Right cardiac atrium (tissue), 5 donors: ENCODE measurements around the gene SCN8A. TPM values are rescaled to one million over a fixed set of nuclear protein-coding genes. Genes with fewer than 3 reads are reported as not detected.
"Not testable (repeated sequence)": the region's sequence is repeated elsewhere in the genome, so short reads cannot be mapped to it uniquely, and the experiment has no call there.

Experiments used
- ATAC-seq, 2 donors: fragments of 200-7000 bp; cut with Tn5 transposase; one replicate each; pipeline versions ENCODE4 v1.8.0 to v1.9.1; 2020; ENCODE audit warnings: moderate library complexity in 2 of 2, mild to moderate bottlenecking in 1 of 2
- DNase-seq, 3 donors: peaks; one replicate each; pipeline ENCODE4 v3.0.0-alpha.2; 2020
- H3K27ac ChIP-seq: one replicate; pipeline ENCODE4 v1.5.1; 2013; ENCODE audit warnings: mild to moderate bottlenecking, low read length, control low read depth, moderate library complexity
- H3K27me3 ChIP-seq: one replicate; pipeline ENCODE4 v1.6.1; 2013; ENCODE audit not compliant: control insufficient read depth, insufficient read depth
- H3K4me1 ChIP-seq: one replicate; pipeline ENCODE4 v1.6.1; 2013; ENCODE audit warnings: low read length; ENCODE audit not compliant: control insufficient read depth, insufficient read depth
- H3K4me3 ChIP-seq: one replicate; pipeline ENCODE4 v1.5.1; 2013; ENCODE audit warnings: low read length, control low read depth
- H3K9me3 ChIP-seq: one replicate; pipeline ENCODE4 v1.6.1; 2013; ENCODE audit warnings: low read length; ENCODE audit not compliant: control insufficient read depth
- WGBS: extraction: QIAGEN DNeasy Blood & Tissue Kit; methylation state at CpG from one replicate; pipeline ENCODE4 v1.1.7; 2013; 5-methylcytosine and 5-hydroxymethylcytosine counted together
- intact Hi-C, 4 donors: fragments of 100-400 bp; cut with DNase I; formaldehyde crosslinking; loops; one replicate each; pipeline versions ENCODE4 v1.11.0 to v1.14.0; 2022 to 2023
- polyA plus RNA-seq: library from polyadenylated mRNA; stranded (reverse); fragments of 200-250 nt; gene quantifications from one replicate; pipeline ENCODE4 v1.2.3, GENCODE V29; 2013
- total RNA-seq, 4 donors: library from RNA; stranded (reverse); fragmentation: NEBNext Ultra II Directional; extraction: Animal tissue kit (Norgen Biotek cat#: 25700); gene quantifications; one replicate each; pipeline ENCODE4 v1.2.1, GENCODE V29; 2021
- donor health status: healthy with polysubstance abuse.
- donor health status: DM: no; HTN: yes; CAD: no.
- donor health status: DM: no; HTN: no; CAD: no.
- donor health status: DM: no; HTN: yes; CAD: no; lungs with severe emphysema.
- donor health status: DM: yes; HTN: yes; CAD: no.

SCN8A gene
- total and polyA plus RNA-seq, 5 donors, result 0.07 to 0.58 (median 0.17) TPM

DNA sequence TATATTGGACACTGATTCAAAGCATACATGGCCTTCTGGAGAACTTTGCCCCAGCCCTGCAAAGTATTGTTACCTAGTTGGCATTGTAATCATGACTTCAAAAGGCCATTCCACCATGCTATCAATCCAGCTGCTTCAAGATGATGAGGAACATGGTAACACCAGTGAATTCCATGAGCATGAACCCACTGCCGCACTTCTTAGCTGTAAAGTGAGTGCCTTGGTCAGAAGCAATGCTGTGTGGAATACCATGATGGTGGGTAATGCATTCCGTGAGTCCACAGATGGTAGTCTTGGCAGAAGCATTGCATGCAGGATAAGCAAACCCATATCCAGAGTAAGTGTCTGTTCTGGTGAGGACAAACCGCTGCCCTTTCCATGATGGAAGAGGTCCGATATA is 207.0 kb downstream of the SCN8A start:
- ATAC-seq, H3K27me3 ChIP-seq, intact Hi-C loops, H3K4me3 ChIP-seq, H3K27ac ChIP-seq, DNase-seq, H3K9me3 ChIP-seq, H3K4me1 ChIP-seq: not testable (repeated sequence)
- 95% methylated on average over 4 of the region's 4 CpGs for WGBS

DNA sequence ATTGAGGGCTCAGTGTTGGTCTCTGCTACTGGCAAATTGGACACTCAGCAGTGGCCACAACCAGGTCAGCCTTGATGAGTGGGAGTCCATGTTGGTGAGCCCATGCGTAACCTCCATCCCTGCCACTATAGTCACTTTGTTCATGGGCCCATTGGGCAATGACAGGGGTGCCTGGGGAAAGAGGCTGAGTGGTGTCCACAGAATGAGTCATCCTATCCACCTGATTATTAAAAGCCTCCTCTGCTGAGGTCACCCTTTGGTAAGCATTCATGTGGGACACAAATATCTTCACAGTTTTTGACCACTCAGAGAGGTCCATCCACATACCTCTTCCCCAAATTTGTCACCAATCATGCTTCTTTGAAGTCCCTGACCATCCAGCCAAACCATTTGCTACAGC is 207.5 kb downstream of the SCN8A start:
- Histone ChIP-seq H3K4me3 (no peak overlapping the region), H3K9me3 (no peaks in the 10 kb centered on the region), H3K27me3 (no peaks in the 10 kb centered on the region), H3K4me1 (no peaks in the 10 kb centered on the region), H3K27ac (no peak overlapping the region)
- 97% methylated on average over 1 of the region's 1 CpG for WGBS
- intact Hi-C loops, result no loop called here
- DNase-seq (no peak), ATAC-seq (no peak)

DNA sequence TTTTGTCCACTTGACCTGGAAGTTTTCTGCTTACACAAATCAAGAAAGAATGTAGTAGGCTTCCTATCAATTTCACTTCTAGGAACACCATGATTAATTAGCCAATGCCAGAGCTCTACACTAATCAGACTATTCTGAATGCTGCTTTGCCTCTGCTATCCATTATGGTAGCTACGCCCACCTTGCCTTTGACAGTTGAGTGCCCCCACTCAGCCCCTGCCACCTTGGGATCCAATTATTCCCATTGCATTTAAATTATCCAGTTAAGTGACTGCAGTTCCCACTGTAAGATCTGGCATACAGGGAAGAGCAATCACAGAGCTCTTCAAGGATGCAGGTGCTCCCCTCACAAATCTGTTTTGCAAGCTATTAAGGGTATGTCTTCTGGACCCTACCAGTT is 210.0 kb downstream of the SCN8A start:
- ATAC-seq (no peak), DNase-seq (no peak)
- H3K4me3 ChIP-seq, result no peak overlapping the region
- H3K27ac ChIP-seq, result no peak overlapping the region
- H3K27me3 ChIP-seq, result no peaks in the 10 kb centered on the region
- no peaks in the 10 kb centered on the region for H3K9me3 ChIP-seq
- 97% methylated on average over 1 of the region's 1 CpG for whole genome bisulfite sequencing
- intact Hi-C loops, result no loop called here
- H3K4me1 ChIP-seq, result no peaks in the 10 kb centered on the region

DNA sequence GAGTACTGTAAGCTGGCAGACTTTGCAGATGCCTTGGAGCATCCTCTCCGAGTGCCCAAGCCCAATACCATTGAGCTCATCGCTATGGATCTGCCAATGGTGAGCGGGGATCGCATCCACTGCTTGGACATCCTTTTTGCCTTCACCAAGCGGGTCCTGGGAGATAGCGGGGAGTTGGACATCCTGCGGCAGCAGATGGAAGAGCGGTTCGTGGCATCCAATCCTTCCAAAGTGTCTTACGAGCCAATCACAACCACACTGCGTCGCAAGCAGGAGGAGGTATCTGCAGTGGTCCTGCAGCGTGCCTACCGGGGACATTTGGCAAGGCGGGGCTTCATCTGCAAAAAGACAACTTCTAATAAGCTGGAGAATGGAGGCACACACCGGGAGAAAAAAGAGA is 215.9 kb downstream of the SCN8A start:
- Histone ChIP-seq H3K4me1 (no peaks in the 10 kb centered on the region), H3K9me3 (no peaks in the 10 kb centered on the region), H3K27ac (no peak overlapping the region), H3K4me3 (no peak overlapping the region), H3K27me3 (no peaks in the 10 kb centered on the region)
- WGBS, result 93% methylated on average over 16 of the region's 16 CpGs
- intact Hi-C loops, result no loop called here
- ATAC-seq, result no peak
- DNase-seq, result no peak

- DNase-seq (no peak), ATAC-seq (no peak)
- Histone ChIP-seq H3K4me3 (no peak overlapping the region), H3K4me1 (no peaks in the 10 kb centered on the region), H3K27ac (no peak overlapping the region), H3K27me3 (no peaks in the 10 kb centered on the region), H3K9me3 (no peaks in the 10 kb centered on the region)
- intact Hi-C loops, result no loop called here
- 75% methylated on average over 3 of the region's 3 CpGs for WGBS
These were observed 218.2 kb downstream of the SCN8A start for GRCh38 chr12:51809193-51809592.

DNA sequence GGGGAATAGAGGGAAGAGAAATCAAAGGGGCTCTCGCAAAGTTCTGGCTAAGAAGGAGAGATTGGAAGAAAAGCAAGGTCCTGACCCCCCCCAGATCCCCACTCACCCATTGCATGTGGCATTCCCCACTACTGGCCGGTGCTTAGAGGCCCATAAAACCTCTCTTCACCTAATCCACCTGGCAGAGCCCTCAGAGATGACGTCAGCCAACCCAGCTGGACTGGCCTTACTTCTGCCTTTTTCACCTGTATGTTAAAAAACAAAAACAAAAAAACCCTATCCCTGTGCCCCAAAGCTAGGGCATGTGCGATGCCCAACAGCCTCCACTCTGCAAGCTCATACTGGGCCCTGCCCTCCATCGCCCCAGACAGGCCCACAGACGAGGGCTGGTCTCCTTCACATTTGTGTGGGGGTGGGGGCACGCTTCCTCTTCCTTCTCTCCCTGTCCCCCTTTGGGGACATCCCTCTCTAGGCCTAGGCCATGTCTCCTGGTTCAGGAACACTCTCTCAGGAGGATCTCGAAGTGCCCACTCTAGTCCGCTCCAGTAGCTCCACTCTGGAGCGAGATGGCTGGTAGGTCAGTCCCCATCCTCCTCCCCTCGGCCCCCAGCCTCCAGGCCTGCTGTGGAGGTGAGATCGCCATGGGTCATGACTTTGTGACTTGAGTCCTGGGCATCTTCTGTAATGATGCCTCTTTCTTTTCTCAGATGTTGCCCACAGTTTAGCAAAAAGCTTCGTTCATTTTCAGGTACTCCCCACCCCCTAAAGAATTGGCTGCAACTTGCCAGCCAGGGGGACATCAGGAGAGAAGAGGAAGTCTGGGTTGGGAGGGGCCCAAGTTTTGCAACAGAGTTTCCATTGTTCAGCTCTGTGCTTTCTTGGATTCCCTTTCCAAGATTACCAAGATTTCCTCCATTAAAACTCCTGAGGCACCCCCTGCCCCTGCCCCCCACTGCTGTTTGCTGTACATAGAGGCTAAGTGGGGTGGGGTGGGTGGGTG is 220.5 kb downstream of the SCN8A start:
- DNase-seq, result no peak
- WGBS, result 74% methylated on average over 13 of the region's 13 CpGs
- Histone ChIP-seq H3K27ac (no peak overlapping the region), H3K4me1 (no peaks in the 10 kb centered on the region), H3K27me3 (no peaks in the 10 kb centered on the region), H3K4me3 (no peak overlapping the region), H3K9me3 (no peaks in the 10 kb centered on the region)
- intact Hi-C loops, result loop anchor here in 1 of 4 donors (10.0 kb wide), 1 partner anchor 63 kb away; no protein-coding TSS in a partner anchor
- ATAC-seq, result no peak

GRCh38 chr12:51812871-51813270 is 221.8 kb downstream of the SCN8A start:
- no peak overlapping the region for H3K27ac ChIP-seq
- DNase-seq (no peak), ATAC-seq (no peak)
- H3K9me3 ChIP-seq, result no peaks in the 10 kb centered on the region
- no peaks in the 10 kb centered on the region for H3K27me3 ChIP-seq
- intact Hi-C loops, result loop anchor here in 1 of 4 donors (10.0 kb wide), 1 partner anchor 62 kb away; no protein-coding TSS in a partner anchor
- H3K4me1 ChIP-seq, result no peaks in the 10 kb centered on the region
- H3K4me3 ChIP-seq, result no peak overlapping the region
- WGBS, result 88% methylated on average over 13 of the region's 13 CpGs

DNA sequence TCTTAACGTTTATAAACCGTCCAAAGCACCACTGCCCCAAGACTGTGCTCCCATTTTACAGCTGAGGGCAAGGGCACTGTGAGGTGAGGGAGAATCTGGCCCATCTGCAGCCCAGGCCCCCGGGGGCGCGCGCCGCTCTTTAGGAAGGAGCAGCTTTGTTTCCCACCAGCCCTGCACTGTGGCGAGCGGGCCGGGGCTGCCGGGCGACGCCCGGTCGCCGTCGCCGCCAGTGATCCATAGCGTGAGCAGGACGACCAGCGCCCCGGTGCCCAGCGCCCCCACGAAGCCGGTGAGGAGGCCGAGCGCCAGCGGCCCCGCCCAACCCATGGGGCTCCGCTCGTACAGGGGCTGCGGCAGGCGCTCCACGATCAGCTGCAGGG is 222.9 kb downstream of the SCN8A start:
- Histone ChIP-seq H3K4me3 (peak overlapping the region; percentile 62), H3K27me3 (no peaks in the 10 kb centered on the region), H3K27ac (no peak overlapping the region), H3K9me3 (no peaks in the 10 kb centered on the region), H3K4me1 (no peaks in the 10 kb centered on the region)
- 8% methylated on average over 34 of the region's 34 CpGs for WGBS
- ATAC-seq, result no peak
- DNase-seq, result no peak
- intact Hi-C loops, result loop anchor here in 1 of 4 donors (10.0 kb wide), 1 partner anchor 61 kb away; no protein-coding TSS in a partner anchor

- peak; percentile 86 to 89 for ATAC-seq
- DNase-seq, result peak; percentile 87 to 95 (median 94)
- Histone ChIP-seq H3K9me3 (no peaks in the 10 kb centered on the region), H3K27ac (peak overlapping the region; percentile 11), H3K4me3 (peak overlapping the region; percentile 62), H3K4me1 (no peaks in the 10 kb centered on the region), H3K27me3 (no peaks in the 10 kb centered on the region)
- 4% methylated on average over 99 of the region's 100 CpGs for WGBS
- intact Hi-C loops, result loop anchor here in 1 of 4 donors (10.0 kb wide), 1 partner anchor 60 kb away; no protein-coding TSS in a partner anchor
These were observed 223.5 kb downstream of the SCN8A start for GRCh38 chr12:51814311-51815088.

DNA sequence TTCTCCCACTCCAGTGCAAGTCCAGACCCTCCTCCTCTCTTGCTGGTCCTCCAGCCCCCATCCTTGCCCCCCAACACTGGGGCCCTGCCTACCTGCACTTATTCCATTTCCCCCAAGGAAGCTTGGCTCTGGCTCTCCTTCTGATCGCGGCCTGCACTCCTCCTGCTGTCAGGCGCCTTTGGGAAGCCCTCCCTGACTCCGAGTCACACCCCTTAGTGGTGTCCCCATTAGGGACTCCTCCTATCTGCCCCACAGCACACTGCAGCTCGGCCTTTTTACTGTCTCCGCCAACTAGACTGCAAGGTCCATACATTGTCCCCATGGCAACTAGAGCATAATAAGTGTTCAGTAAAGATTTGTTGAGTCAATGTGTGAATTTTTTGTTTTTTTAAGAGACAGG is 224.5 kb downstream of the SCN8A start:
- intact Hi-C loops, result loop anchor here in 1 of 4 donors (10.0 kb wide), 1 partner anchor 59 kb away; no protein-coding TSS in a partner anchor
- no peaks in the 10 kb centered on the region for H3K9me3 ChIP-seq
- H3K4me3 ChIP-seq, result no peak overlapping the region
- 82% methylated on average over 6 of the region's 6 CpGs for WGBS
- ATAC-seq (no peak), DNase-seq (no peak)
- no peaks in the 10 kb centered on the region for H3K4me1 ChIP-seq
- H3K27me3 ChIP-seq, result no peaks in the 10 kb centered on the region
- H3K27ac ChIP-seq, result no peak overlapping the region
